ENCODE results near the gene RNF212B. TPM values are rescaled to one million over a fixed set of nuclear protein-coding genes. Genes with fewer than 3 reads are reported as not detected.

Gene RNF212B
- total and polyA plus RNA-seq, 2 of the 13 experiments (the other 11 are each of a cell fraction or from before 2014, with no cell fraction given) = 0.05 TPM; not detected in 1

DNA sequence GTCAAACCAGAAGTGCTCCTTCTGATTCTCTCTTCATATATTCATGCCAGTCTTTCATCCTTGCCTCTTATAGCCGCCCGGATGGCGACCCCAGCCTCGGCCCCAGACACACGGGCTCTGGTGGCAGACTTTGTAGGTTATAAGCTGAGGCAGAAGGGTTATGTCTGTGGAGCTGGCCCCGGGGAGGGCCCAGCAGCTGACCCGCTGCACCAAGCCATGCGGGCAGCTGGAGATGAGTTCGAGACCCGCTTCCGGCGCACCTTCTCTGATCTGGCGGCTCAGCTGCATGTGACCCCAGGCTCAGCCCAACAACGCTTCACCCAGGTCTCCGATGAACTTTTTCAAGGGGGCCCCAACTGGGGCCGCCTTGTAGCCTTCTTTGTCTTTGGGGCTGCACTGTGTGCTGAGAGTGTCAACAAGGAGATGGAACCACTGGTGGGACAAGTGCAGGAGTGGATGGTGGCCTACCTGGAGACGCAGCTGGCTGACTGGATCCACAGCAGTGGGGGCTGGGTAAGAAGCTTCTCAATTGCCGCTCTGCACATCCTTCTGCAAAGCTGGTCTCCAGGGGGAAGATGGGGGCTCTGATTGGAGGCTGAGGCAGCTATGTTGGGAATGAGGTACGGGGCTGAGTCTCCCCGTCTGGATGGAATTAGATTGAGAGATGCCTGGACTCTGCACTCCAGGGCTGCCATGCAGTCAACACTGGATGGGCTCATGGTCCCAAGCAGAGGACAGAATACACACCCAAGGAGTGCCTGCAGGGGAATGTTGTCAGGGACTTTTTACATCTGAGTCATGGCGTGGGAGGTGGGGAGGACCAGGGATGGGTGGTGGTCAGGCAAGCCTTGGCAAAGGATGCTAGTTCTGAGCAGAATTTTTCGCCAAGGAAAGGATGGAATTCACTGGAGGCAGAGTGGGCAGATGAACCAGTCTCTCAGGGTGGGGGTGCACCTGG, 70.2 kb downstream of the RNF212B start (continued):
- TF ChIP-seq TBL1XR1 (IDR thresholded peaks at IDR 0.05; ENCODE audit: borderline replicate concordance, low read length, partially characterized antibody) = no peak
- TF ChIP-seq PITX1 (CRISPR knock-in tag; IDR thresholded peaks at IDR 0.05) = no peak
- peak; percentile 77; the same call in 1 of the 2 replicates for TF ChIP-seq ZNF768 (CRISPR knock-in tag; IDR thresholded peaks at IDR 0.05)
- TF ChIP-seq, protein P1, sequence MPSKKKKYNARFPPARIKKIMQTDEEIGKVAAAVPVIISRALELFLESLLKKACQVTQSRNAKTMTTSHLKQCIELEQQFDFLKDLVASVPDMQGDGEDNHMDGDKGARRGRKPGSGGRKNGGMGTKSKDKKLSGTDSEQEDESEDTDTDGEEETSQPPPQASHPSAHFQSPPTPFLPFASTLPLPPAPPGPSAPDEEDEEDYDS (CRISPR knock-in tag; IDR thresholded peaks at IDR 0.05) = no peak
- TF ChIP-seq, protein P2, sequence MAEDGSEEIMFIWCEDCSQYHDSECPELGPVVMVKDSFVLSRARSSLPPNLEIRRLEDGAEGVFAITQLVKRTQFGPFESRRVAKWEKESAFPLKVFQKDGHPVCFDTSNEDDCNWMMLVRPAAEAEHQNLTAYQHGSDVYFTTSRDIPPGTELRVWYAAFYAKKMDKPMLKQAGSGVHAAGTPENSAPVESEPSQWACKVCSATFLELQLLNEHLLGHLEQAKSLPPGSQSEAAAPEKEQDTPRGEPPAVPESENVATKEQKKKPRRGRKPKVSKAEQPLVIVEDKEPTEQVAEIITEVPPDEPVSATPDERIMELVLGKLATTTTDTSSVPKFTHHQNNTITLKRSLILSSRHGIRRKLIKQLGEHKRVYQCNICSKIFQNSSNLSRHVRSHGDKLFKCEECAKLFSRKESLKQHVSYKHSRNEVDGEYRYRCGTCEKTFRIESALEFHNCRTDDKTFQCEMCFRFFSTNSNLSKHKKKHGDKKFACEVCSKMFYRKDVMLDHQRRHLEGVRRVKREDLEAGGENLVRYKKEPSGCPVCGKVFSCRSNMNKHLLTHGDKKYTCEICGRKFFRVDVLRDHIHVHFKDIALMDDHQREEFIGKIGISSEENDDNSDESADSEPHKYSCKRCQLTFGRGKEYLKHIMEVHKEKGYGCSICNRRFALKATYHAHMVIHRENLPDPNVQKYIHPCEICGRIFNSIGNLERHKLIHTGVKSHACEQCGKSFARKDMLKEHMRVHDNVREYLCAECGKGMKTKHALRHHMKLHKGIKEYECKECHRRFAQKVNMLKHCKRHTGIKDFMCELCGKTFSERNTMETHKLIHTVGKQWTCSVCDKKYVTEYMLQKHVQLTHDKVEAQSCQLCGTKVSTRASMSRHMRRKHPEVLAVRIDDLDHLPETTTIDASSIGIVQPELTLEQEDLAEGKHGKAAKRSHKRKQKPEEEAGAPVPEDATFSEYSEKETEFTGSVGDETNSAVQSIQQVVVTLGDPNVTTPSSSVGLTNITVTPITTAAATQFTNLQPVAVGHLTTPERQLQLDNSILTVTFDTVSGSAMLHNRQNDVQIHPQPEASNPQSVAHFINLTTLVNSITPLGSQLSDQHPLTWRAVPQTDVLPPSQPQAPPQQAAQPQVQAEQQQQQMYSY (CRISPR knock-in tag; IDR thresholded peaks at IDR 0.05) = no peak
- no peak for TF ChIP-seq RFX5 (IDR thresholded peaks at IDR 0.05; ENCODE audit: low read depth, low read length)
- TF ChIP-seq MATR3 (CRISPR knock-in tag; IDR thresholded peaks at IDR 0.05) = no peak
- no peak for TF ChIP-seq ZNF251 (CRISPR knock-in tag; IDR thresholded peaks at IDR 0.05)
- TF ChIP-seq SIN3A (IDR thresholded peaks at IDR 0.05; ENCODE audit: borderline replicate concordance, low read depth, low read length) = no peak
- TF ChIP-seq ATAD3A (CRISPR knock-in tag; IDR thresholded peaks at IDR 0.05) = no peak
- TF ChIP-seq, protein P3, sequence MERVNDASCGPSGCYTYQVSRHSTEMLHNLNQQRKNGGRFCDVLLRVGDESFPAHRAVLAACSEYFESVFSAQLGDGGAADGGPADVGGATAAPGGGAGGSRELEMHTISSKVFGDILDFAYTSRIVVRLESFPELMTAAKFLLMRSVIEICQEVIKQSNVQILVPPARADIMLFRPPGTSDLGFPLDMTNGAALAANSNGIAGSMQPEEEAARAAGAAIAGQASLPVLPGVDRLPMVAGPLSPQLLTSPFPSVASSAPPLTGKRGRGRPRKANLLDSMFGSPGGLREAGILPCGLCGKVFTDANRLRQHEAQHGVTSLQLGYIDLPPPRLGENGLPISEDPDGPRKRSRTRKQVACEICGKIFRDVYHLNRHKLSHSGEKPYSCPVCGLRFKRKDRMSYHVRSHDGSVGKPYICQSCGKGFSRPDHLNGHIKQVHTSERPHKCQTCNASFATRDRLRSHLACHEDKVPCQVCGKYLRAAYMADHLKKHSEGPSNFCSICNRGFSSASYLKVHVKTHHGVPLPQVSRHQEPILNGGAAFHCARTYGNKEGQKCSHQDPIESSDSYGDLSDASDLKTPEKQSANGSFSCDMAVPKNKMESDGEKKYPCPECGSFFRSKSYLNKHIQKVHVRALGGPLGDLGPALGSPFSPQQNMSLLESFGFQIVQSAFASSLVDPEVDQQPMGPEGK (CRISPR knock-in tag; IDR thresholded peaks at IDR 0.05) = 0 out of 2 replicates have a peak, but pooled peaks have one; percentile 19
- TF ChIP-seq IRX3 (CRISPR knock-in tag; IDR thresholded peaks at IDR 0.05; ENCODE audit: borderline replicate concordance, low read depth) = no peak
- TF ChIP-seq, protein P4, sequence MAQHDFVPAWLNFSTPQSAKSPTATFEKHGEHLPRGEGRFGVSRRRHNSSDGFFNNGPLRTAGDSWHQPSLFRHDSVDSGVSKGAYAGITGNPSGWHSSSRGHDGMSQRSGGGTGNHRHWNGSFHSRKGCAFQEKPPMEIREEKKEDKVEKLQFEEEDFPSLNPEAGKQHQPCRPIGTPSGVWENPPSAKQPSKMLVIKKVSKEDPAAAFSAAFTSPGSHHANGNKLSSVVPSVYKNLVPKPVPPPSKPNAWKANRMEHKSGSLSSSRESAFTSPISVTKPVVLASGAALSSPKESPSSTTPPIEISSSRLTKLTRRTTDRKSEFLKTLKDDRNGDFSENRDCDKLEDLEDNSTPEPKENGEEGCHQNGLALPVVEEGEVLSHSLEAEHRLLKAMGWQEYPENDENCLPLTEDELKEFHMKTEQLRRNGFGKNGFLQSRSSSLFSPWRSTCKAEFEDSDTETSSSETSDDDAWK (CRISPR knock-in tag; IDR thresholded peaks at IDR 0.05) = no peak
- no peak for TF ChIP-seq ZNF207 (IDR thresholded peaks at IDR 0.05; ENCODE audit: borderline replicate concordance)
- no peak for TF ChIP-seq NPAS2 (CRISPR knock-in tag; IDR thresholded peaks at IDR 0.05; ENCODE audit: borderline replicate concordance)
- TF ChIP-seq NCOA1 (CRISPR knock-in tag; IDR thresholded peaks at IDR 0.05) = no peak
- TF ChIP-seq, protein P5, sequence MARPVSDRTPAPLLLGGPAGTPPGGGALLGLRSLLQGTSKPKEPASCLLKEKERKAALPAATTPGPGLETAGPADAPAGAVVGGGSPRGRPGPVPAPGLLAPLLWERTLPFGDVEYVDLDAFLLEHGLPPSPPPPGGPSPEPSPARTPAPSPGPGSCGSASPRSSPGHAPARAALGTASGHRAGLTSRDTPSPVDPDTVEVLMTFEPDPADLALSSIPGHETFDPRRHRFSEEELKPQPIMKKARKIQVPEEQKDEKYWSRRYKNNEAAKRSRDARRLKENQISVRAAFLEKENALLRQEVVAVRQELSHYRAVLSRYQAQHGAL (CRISPR knock-in tag; IDR thresholded peaks at IDR 0.05; ENCODE audit: not compliant biosample characterization) = no peak
- TF ChIP-seq, protein P6, sequence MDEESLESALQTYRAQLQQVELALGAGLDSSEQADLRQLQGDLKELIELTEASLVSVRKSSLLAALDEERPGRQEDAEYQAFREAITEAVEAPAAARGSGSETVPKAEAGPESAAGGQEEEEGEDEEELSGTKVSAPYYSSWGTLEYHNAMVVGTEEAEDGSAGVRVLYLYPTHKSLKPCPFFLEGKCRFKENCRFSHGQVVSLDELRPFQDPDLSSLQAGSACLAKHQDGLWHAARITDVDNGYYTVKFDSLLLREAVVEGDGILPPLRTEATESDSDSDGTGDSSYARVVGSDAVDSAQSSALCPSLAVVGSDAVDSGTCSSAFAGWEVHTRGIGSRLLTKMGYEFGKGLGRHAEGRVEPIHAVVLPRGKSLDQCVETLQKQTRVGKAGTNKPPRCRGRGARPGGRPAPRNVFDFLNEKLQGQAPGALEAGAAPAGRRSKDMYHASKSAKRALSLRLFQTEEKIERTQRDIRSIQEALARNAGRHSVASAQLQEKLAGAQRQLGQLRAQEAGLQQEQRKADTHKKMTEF (CRISPR knock-in tag; IDR thresholded peaks at IDR 0.05) = no peak
- TF ChIP-seq XBP1 (CRISPR knock-in tag; IDR thresholded peaks at IDR 0.05) = no peak

All from HepG2 (cell line).